Erythroblast (primary cell): ENCODE results near the gene ATP9A.

Experiments used
- GATA1 ChIP-seq: IDR thresholded peaks from 2 replicates; pipeline ENCODE4 v1.6.1; 2011; ENCODE audit warnings: low read depth, mild to moderate bottlenecking, control low read depth, low read length, moderate library complexity
- POLR2A ChIP-seq: IDR thresholded peaks from 2 replicates; pipeline ENCODE4 v1.6.1; 2011; ENCODE audit warnings: mild to moderate bottlenecking, low read length

- TF ChIP-seq POLR2A (no peak), GATA1 (no peak)
Measured at GRCh38 chr20:51801122-51801822, 33.1 kb upstream of the ATP9A start.
